Body of pancreas (tissue), 4 donors: ENCODE measurements around the gene ATP13A3.

Experiments
- CTCF ChIP-seq, 7 experiments: fragments of 450-650 bp in 4 of 7; fragments of 200-600 bp in 3 of 7; sonication (generic) in 3 of 7; IDR thresholded peaks; one replicate each; pipeline ENCODE4 v1.5.1; 2016 to 2019; ENCODE audit warnings: antibody characterized with exemption in 7 of 7
- POLR2A ChIP-seq, 3 donors: fragments of 450-650 bp; IDR thresholded peaks; one replicate each; pipeline ENCODE4 v1.6.1; 2016; ENCODE audit warnings: antibody characterized with exemption in 3 of 3, mild to moderate bottlenecking in 2 of 3

DNA sequence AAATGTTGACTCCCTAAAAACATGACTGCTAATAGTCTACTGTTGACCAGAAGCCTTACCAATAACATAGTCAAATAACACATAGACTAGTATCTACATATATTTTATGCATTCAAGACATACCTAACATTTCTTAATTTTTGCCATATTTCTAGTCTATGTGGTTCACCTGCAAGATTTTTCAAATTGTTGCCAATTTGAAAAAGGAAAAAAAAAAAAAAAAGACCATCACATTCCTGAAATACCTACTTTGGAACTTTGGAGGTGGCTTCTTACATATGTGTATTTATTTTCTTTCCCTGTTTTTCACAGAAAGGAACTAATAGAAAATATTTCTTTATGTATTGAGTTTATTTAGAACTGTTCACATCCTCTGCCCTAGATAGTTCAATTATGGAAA, 13.4 kb upstream of the ATP13A3 start:
- TF ChIP-seq CTCF (IDR thresholded peaks at IDR 0.05) (no peak), POLR2A (IDR thresholded peaks at IDR 0.05) (no peak)
